ENCODE measurements around the gene CCT5.

CCT5 gene

GRCh38 chr5:10290438-10290837, 40.4 kb downstream of the CCT5 start:
- no peak for TF ChIP-seq CTCF (IDR thresholded peaks at IDR 0.05)
- Histone ChIP-seq H3K27me3 (no peaks in the 10 kb centered on the region), H3K27ac (no peak overlapping the region), H3K4me3 (ENCODE audit: low read depth in 1 of 2, low read length in 1 of 2) (no peak overlapping the region), H3K36me3 (no peaks in the 10 kb centered on the region), H3K4me1 (ENCODE audit: control insufficient read depth in 1 of 2, insufficient read depth in 1 of 2, low read depth in 1 of 2, low read length in 1 of 2) (no peaks in the 10 kb centered on the region), H3K9me3 (no peaks in the 10 kb centered on the region)

GRCh38 chr5:10291692-10292339, 41.7 kb downstream of the CCT5 start:
- Histone ChIP-seq H3K9me3 (no peaks in the 10 kb centered on the region), H3K4me3 (ENCODE audit: low read depth in 1 of 2, low read length in 1 of 2) (no peak overlapping the region), H3K27me3 (no peaks in the 10 kb centered on the region), H3K4me1 (ENCODE audit: control insufficient read depth in 1 of 2, insufficient read depth in 1 of 2, low read depth in 1 of 2, low read length in 1 of 2) (no peaks in the 10 kb centered on the region), H3K36me3 (no peaks in the 10 kb centered on the region), H3K27ac (no peak overlapping the region)
- TF ChIP-seq CTCF (IDR thresholded peaks at IDR 0.05) = no peak

GRCh38 chr5:10293907-10294662, 44.0 kb downstream of the CCT5 start:
- Histone ChIP-seq H3K4me1 (ENCODE audit: control insufficient read depth in 1 of 2, insufficient read depth in 1 of 2, low read depth in 1 of 2, low read length in 1 of 2) (no peaks in the 10 kb centered on the region), H3K36me3 (no peaks in the 10 kb centered on the region), H3K27me3 (no peaks in the 10 kb centered on the region), H3K4me3 (ENCODE audit: low read depth in 1 of 2, low read length in 1 of 2) (no peak overlapping the region), H3K27ac (no peak overlapping the region), H3K9me3 (no peaks in the 10 kb centered on the region)
- TF ChIP-seq CTCF (IDR thresholded peaks at IDR 0.05) = no peak

- H3K27me3 ChIP-seq = no peaks in the 10 kb centered on the region
- TF ChIP-seq CTCF (IDR thresholded peaks at IDR 0.05) = no peak
- no peaks in the 10 kb centered on the region for H3K4me1 ChIP-seq (ENCODE audit: control insufficient read depth in 1 of 2, insufficient read depth in 1 of 2, low read depth in 1 of 2, low read length in 1 of 2)
- no peak overlapping the region for H3K27ac ChIP-seq
- H3K9me3 ChIP-seq = no peaks in the 10 kb centered on the region
- H3K4me3 ChIP-seq (ENCODE audit: low read depth in 1 of 2, low read length in 1 of 2) = no peak overlapping the region
- no peaks in the 10 kb centered on the region for H3K36me3 ChIP-seq
Observed at GRCh38 chr5:10295619-10296326, 45.7 kb downstream of the CCT5 start.

GRCh38 chr5:10297646-10298204, 47.6 kb downstream of the CCT5 start:
- Histone ChIP-seq H3K36me3 (no peaks in the 10 kb centered on the region), H3K4me1 (ENCODE audit: control insufficient read depth in 1 of 2, insufficient read depth in 1 of 2, low read depth in 1 of 2, low read length in 1 of 2) (no peaks in the 10 kb centered on the region), H3K27me3 (no peaks in the 10 kb centered on the region), H3K9me3 (no peaks in the 10 kb centered on the region), H3K27ac (no peak overlapping the region), H3K4me3 (ENCODE audit: low read depth in 1 of 2, low read length in 1 of 2) (no peak overlapping the region)
- no peak for TF ChIP-seq CTCF (IDR thresholded peaks at IDR 0.05)
